Posterior cingulate gyrus (tissue), 11 donors: Measurements from ENCODE around the gene GUCA2B.

ENCODE experiments used
- DNase-seq, 10 donors: peaks; one replicate each; pipeline versions ENCODE4 v3.0.0 to v3.0.0-alpha.2; 2020 to 2021; ENCODE audit warnings: mixed read lengths in 3 of 10
- intact Hi-C: fragments of 100-400 bp; cut with DNase I; formaldehyde crosslinking; loops from one replicate; pipeline ENCODE4 v1.15.1; 2023

The GUCA2B gene

GRCh38 chr1:42152907-42153600 is at the start of gene GUCA2B:
Gene GUCA2B (plus strand): TSS chr1:42153410. CDS start chr1:42153451, 41 bp downstream.
- DNase-seq: no peak
- intact Hi-C loops: no loop called here

GRCh38 chr1:42105025-42105424 is 48.2 kb upstream of the GUCA2B start:
- no peak for DNase-seq
- intact Hi-C loops: no loop called here

DNA sequence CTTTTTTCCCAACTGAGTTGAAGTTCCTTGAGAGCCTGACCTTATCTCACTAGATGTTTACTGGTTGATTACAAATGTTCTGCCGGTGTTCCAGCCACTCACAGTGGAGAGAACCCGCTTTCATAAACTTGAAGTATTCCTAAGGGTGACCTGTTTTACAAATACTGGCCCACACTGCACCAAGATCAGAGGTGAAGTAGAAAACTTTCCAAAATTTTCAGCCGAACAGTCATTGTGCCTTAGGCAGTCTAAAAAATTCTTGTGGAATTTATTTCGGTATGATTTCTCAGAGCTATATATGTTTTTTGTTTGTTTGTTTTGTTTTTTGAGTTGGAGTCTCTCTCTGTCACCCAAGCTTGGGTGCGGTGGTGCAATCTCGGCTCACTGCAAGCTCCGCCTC is 44.9 kb upstream of the GUCA2B start:
- DNase-seq: no peak
- intact Hi-C loops: no loop called here

GRCh38 chr1:42109600-42109999 is 43.6 kb upstream of the GUCA2B start:
- DNase-seq: no peak
- intact Hi-C loops: no loop called here

GRCh38 chr1:42114229-42114628 is 39.0 kb upstream of the GUCA2B start:
- DNase-seq: no peak
- intact Hi-C loops: no loop called here

DNA sequence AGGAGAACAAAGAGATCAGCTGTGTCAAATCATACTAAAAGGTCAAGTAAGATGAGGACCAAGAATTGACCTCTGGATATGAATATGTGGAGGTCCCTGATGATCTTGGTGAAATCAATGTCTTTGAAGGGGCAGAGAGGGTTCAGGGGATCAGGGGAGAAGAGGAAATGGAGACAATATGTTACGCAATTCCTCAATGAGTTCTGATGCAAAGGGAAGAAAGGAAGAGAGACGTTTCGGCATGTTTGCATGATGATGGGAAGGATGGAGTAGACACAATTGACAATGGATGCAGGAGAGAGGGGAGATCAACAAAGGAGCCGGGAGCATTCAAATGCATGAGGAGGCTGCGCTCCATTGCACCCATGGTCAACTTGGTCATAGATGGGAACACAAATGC is 36.0 kb upstream of the GUCA2B start:
- no peak for DNase-seq
- intact Hi-C loops: no loop called here

DNA sequence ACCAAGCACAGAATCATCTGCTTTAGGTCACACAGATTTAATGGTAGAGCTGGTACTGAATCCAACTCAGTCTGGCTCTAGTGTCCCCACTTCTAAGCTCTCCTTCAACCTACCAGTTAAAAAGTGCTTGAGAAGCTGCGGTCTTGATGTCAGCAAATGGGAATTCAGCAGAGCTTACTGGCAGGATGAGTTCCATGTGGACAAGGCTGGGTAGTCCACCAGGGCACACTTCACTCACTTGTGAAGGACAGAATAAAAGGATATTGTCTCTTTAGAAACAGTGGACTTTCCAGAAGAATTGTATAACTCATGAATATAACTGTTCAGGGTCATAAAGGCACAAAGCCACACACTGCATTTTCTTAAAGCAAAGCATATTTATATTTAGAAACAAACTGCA is 35.1 kb upstream of the GUCA2B start:
- no peak for DNase-seq
- intact Hi-C loops: no loop called here

DNA sequence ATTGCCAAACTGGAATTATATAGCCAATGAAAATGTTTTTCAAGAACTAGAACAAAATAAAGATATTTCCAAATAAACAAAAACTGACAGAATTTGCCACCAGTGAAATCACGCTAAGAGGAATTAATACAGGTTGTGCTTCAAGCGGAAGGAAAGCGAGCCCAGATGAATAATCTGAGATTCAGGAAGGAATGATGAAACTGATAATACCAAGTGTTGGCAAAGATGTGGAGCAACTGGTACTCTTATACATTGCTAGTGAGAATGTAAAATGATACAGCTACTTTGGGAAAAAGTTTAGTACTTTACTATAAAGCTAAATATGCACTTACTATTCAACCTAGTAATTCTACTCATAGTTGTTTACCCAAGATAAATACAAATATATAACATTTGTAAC is 30.8 kb upstream of the GUCA2B start:
- intact Hi-C loops: no loop called here

GRCh38 chr1:42125552-42125951 is 27.7 kb upstream of the GUCA2B start:
- DNase-seq: no peak
- intact Hi-C loops: no loop called here

More for the DNA sequence above, 30.8 kb upstream of the GUCA2B start:
- DNase-seq: no peak

DNA sequence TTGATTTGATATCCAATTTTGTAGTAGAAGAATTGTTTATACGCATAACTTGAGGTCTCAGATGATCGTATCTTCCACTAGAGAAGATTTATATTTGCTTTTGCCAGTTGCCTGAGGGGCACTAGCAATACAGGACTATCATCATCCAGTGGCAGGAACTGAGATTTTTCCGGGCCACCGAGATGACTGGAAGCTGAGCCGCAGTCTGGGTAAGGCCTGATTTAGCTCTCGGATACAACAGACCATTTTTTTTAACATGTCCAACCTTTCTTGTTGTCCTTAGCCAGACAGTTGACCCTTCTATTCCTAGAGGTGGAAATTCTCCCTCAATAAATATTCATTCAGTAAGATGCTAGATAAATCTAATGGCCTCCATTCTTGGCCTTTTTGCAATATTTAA is 25.4 kb upstream of the GUCA2B start:
- DNase-seq: no peak
- intact Hi-C loops: no loop called here

- intact Hi-C loops: no loop called here
- no peak for DNase-seq
Measured at GRCh38 chr1:42128499-42128898, 24.7 kb upstream of the GUCA2B start.

GRCh38 chr1:42128964-42129363 is 24.2 kb upstream of the GUCA2B start:
- no peak for DNase-seq
- intact Hi-C loops: no loop called here

GRCh38 chr1:42130061-42130660 is 23.0 kb upstream of the GUCA2B start:
- intact Hi-C loops: no loop called here
- DNase-seq: no peak

DNA sequence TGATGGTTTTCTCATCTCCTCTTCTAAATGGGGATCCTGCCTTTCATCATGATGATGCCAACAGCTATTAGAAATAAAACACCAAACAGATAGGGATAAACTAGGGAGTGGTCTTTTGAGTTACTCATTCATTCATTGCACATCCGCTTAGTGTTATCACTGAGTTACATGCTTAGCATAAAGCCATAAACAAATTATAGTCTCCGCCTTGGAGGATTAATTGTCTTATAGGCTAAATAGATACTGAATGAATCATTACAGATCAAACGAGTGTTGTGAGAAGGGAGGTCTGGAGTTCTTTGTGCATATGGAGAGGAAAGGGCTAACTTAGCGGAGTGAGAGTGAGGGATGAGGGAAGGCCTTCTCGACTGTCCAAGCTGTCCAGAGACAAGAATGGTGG is 19.8 kb upstream of the GUCA2B start:
- intact Hi-C loops: no loop called here
- no peak for DNase-seq

DNA sequence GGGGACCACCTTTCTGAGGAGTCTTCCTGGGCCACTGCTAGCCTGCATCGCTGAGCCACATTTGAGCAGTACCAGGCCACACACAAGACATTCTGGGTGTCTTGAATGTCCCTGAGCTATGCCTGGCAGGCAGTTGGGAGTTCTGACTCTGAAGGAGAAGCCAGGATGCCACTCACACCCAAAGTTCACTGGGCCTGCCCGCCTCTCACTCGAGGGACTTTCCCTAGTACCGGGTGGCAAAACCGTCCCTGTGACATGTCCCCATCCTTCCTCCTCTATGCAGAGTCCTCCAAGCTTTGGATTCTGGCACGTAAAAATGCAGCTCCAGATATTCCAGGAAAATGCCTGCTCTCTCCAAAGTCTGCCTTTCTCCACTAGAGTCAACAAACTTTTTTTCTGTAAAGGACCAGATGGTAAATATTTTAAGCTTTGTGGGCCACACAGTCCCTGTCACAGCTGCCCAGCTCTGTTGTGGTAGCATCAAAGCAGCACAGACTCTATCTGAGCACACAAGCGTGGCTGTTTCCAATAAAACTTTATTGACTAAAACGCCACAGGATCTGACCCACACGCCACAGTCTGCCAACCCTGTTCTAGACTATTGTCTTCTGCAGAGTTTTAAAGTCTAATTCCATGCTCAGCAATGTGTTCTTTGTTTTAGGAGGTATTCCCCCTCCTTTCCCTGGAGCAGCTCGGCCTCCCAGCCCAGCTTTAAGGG is 19.2 kb upstream of the GUCA2B start:
- no peak for DNase-seq
- intact Hi-C loops: no loop called here

GRCh38 chr1:42135426-42135825 is 17.8 kb upstream of the GUCA2B start:
- no peak for DNase-seq
- intact Hi-C loops: no loop called here

DNA sequence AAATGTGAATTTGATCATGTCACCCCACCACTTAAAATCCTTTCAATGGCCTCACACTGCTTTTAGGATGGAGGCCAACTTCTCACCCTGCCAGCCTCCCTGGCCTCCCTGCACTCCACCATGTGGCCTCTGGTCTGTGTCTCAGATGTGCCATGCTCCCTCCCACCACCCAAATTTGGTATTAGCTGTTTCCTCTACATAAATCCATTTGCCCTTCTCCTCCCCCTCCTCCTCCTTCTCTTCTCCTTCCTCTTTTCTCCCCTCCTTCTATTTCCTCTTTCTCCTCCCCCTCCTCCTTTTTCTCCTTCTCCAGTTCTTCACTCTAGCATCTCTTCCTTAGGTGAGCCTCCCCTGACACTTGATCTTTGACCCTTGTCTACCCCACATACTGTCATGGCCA is 16.7 kb upstream of the GUCA2B start:
- no peak for DNase-seq
- intact Hi-C loops: no loop called here

GRCh38 chr1:42137766-42138165 is 15.4 kb upstream of the GUCA2B start:
- DNase-seq: no peak
- intact Hi-C loops: no loop called here

DNA sequence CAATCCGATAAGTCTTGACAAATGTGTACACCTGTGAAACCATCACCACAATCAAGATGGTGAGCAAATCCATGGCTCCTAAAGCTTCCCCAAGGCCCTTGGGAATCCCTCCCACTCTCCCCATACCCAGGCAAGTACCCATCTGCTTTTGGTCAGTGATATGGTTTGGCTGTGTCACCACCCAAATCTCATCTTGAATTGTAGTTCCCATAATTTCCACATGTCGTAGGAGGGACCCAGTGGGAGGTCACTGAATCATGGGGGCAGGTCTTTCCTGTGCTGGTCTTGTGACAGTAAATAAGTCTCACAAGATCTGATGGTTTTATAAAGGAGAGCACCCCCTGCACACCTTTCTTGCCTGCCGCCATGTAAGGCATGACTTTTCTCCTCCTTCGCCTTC is 14.6 kb upstream of the GUCA2B start:
- intact Hi-C loops: no loop called here
- no peak for DNase-seq

GRCh38 chr1:42139444-42139843 is 13.8 kb upstream of the GUCA2B start:
- no peak for DNase-seq
- intact Hi-C loops: no loop called here

DNA sequence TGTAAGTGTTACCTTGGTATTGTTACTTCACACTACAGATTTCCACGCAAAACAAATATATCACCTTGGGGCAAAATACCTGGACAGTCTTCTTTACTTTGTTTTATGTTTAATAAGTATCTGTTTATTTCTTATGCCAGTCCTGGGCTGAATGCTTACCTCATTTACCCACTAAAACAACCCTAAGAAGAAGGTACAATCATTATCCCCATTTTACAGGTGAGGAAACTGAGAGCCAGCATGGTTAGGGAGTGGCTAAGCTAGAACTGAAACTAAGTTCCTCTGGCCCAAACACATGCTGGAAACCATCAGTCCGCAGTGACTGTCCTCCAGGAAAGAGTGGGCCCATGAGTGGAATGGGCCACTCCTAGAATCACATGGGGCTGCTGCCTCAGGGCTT is 13.0 kb upstream of the GUCA2B start:
- intact Hi-C loops: no loop called here

DNA sequence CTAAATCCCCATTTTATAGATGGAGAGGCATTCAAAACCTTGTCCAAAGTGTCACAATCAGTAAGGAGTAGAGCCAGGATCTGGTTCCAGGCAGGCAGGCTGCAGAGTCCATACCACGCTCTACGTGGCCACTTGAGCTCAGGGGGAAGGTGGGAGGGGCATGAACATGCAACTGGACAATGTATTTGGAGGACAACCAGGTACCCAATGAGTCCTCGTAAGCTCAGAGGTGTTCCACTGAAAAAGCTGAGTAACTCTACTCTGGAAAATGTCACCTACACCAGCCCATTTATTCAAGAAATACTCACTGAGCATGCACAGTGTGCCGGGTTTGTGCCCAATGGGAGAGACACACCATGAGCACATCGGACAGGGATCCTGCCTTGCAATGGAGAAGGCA is 11.2 kb upstream of the GUCA2B start:
- intact Hi-C loops: no loop called here
- no peak for DNase-seq

More for the DNA sequence above, 13.0 kb upstream of the GUCA2B start:
- no peak for DNase-seq
